BJ (cell line): ENCODE data around the gene APEH. TPM values are rescaled to one million over a fixed set of nuclear protein-coding genes. Genes with fewer than 3 reads are reported as not detected.
A peak's percentile ranks its signal among the peaks of the same experiment; 100 is the strongest.

Experiments
- CTCF ChIA-PET: fragments of 350-600 bp; formaldehyde crosslinking; extraction: SDS; loops from one replicate; lab custom pipeline; 2021; ENCODE audit warnings: antibody characterized with exemption, inconsistent platforms; lab: Yijun Ruan, JAX
- POLR2A ChIA-PET: fragments of 300-600 bp; sonication (Branson Sonifier 250); formaldehyde crosslinking; extraction: SDS; loops from one replicate; lab custom pipeline; 2021; ENCODE audit warnings: antibody characterized with exemption; lab: Charles Lee
- DNase-seq: peaks from one replicate; pipeline ENCODE4 v3.0.0-alpha.2; 2011; ENCODE audit warnings: low read depth
- H3K27me3 ChIP-seq: 2 replicates; pipeline ENCODE4 v1.6.0; 2011; ENCODE audit warnings: low read length; ENCODE audit not compliant: control insufficient read depth, insufficient read depth
- H3K36me3 ChIP-seq: 2 replicates; pipeline ENCODE4 v1.5.1; 2011; ENCODE audit warnings: low read length; ENCODE audit not compliant: control insufficient read depth, insufficient read depth
- H3K4me3 ChIP-seq: 2 replicates; pipeline ENCODE4 v1.5.1; 2011; ENCODE audit warnings: low read depth, mild to moderate bottlenecking, control low read depth, low read length
- CTCF ChIP-seq: IDR thresholded peaks from 2 replicates; pipeline ENCODE4 v1.5.1; 2011; ENCODE audit warnings: low read depth, mild to moderate bottlenecking, control low read depth, inconsistent platforms, low read length, moderate library complexity; ENCODE audit not compliant: insufficient read depth
- polyA minus RNA-seq: library from RNA; depleted of rRNA, polyadenylated mRNA; stranded (reverse); fragments of >200 nt; gene quantifications from 2 replicates; pipeline ENCODE4 v1.2.3, GENCODE V29; 2011; rRNA and poly(A)+ RNA removed
- polyA plus RNA-seq: library from polyadenylated mRNA; depleted of rRNA; stranded (reverse); fragments of >200 nt; gene quantifications from 2 replicates; pipeline ENCODE4 v1.2.3, GENCODE V29; 2011; rRNA removed

Gene APEH
- polyA plus RNA-seq (105 and 165 TPM in 2 replicates), polyA minus RNA-seq (137 and 228 TPM in 2 replicates)

- Histone ChIP-seq H3K4me3 (peak within 1 kb of the TSS; percentile 79), H3K27me3 (no peaks in the 10 kb centered on the region), H3K36me3 (peaks cover 20% of the 10 kb centered on the region)
- POLR2A ChIA-PET, result no interaction called here
- TF ChIP-seq CTCF, result no peak
- CTCF ChIA-PET, result interaction anchor here (5.4 kb wide), 1 partner anchor 135 kb away, joined by 152 read pairs; no protein-coding TSS in a partner anchor
- DNase-seq, result peak; percentile 86
Measured at GRCh38 chr3:49673715-49674496, at the start of gene APEH. TSS of gene APEH (plus strand) at chr3:49674351. CDS start at chr3:49674402, 51 bp downstream.

DNA sequence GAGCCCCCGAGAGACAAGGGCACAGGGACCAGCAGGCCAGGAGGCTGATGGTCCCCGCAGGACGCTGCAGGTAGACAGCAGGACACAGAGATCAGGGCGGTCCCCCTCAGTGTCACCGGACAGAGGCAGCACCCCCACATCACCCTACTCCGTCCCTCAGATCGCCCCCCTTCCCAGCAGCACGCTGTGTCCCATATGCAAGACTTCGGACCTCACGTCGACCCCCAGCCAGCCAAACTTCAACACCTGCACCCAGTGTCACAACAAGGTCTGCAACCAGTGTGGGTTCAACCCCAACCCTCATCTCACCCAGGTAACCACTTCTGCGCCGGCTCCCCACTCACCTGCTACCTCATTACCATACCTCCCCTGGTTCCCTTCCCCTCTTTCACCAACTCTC is 49.1 kb upstream of the APEH start:
- no peak for DNase-seq
- ChIA-PET POLR2A (no interaction called here), CTCF (interaction anchor here (0.7 kb wide), 1 partner anchor 184 kb away, joined by 3 read pairs; no protein-coding TSS in a partner anchor)
- no peaks in the 10 kb centered on the region for H3K36me3 ChIP-seq
- no peak for TF ChIP-seq CTCF
- peaks cover 16% of the 10 kb centered on the region for H3K27me3 ChIP-seq
- H3K4me3 ChIP-seq, result no peak overlapping the region

GRCh38 chr3:49626101-49626581 is 48.0 kb upstream of the APEH start:
- H3K36me3 ChIP-seq, result no peaks in the 10 kb centered on the region
- DNase-seq, result no peak
- POLR2A ChIA-PET, result no interaction called here

GRCh38 chr3:49626796-49627195 is 47.4 kb upstream of the APEH start:
- TF ChIP-seq CTCF, result no peak
- H3K36me3 ChIP-seq, result no peaks in the 10 kb centered on the region
- POLR2A ChIA-PET, result no interaction called here
- H3K27me3 ChIP-seq, result peaks cover 18% of the 10 kb centered on the region
- DNase-seq, result no peak
- no peak overlapping the region for H3K4me3 ChIP-seq
- CTCF ChIA-PET, result interaction anchor here (1.3 kb wide), 1 partner anchor 18 kb away, joined by 3 read pairs; no protein-coding TSS in a partner anchor

More at GRCh38 chr3:49626101-49626581, 48.0 kb upstream of the APEH start:
- Histone ChIP-seq H3K4me3 (no peak overlapping the region), H3K27me3 (peaks cover 18% of the 10 kb centered on the region)
- TF ChIP-seq CTCF, result no peak
- CTCF ChIA-PET, result no interaction called here

GRCh38 chr3:49627634-49628033 is 46.5 kb upstream of the APEH start:
- Histone ChIP-seq H3K36me3 (no peaks in the 10 kb centered on the region), H3K4me3 (no peak overlapping the region), H3K27me3 (peaks cover 16% of the 10 kb centered on the region)
- DNase-seq, result no peak
- POLR2A ChIA-PET, result interaction anchor here (0.5 kb wide), 1 partner anchor 123 kb away, joined by 13 read pairs; no protein-coding TSS in a partner anchor
- CTCF ChIA-PET, result interaction anchor here (0.6 to 1.3 kb wide), 2 partner anchors 14 to 17 kb away, joined by 3 read pairs; no protein-coding TSS in a partner anchor
- no peak for TF ChIP-seq CTCF
